ENCODE measurements around the gene CYP26C1. TPM values are rescaled to one million over a fixed set of nuclear protein-coding genes. Genes with fewer than 3 reads are reported as not detected.

CYP26C1 gene
- total and polyA plus RNA-seq, 2 of the 4 experiments (the other 2 are of a cell fraction), result 0.02 TPM; not detected in 1

GRCh38 chr10:93071177-93071472, 10.5 kb downstream of the CYP26C1 start:
- Histone ChIP-seq H3K27me3 (ENCODE audit: control insufficient read depth, insufficient read depth, low read length) (peaks cover 98% of the 10 kb centered on the region), H2AK9ac (replicated peaks; ENCODE audit: low read depth, low read length, poor library complexity) (no peak overlapping the region)
- CTCF ChIA-PET, result no interaction called here

More at GRCh38 chr10:93071177-93071472, 10.5 kb downstream of the CYP26C1 start:
- ATAC-seq (ENCODE audit: low read depth) (no peak), DNase-seq (no peak)
- no peak overlapping the region for H4K8ac ChIP-seq (ENCODE audit: low read depth in 2 of 2, low read length in 2 of 2)
- peaks cover 8% of the 10 kb centered on the region; the same call in 1 of the 2 replicates for H3K4me1 ChIP-seq (ENCODE audit: control insufficient read depth, insufficient read depth, low read length)
- H3K4ac ChIP-seq (ENCODE audit: low read depth, low read length), result no peak overlapping the region
- 33% methylated on average over 2 of the region's 7 CpGs; no CpG with 5 or more reads in 1 of the 2 experiments for WGBS, 2 experiments (ENCODE audit: extremely low coverage in 2 of 2, insufficient read length in 1 of 2)
- H4K91ac ChIP-seq (ENCODE audit: insufficient read depth, low read depth, low read length), result no peak overlapping the region
- no peak overlapping the region for H3K27ac ChIP-seq (ENCODE audit: insufficient read depth, low read length)
- in situ Hi-C loops (cut with MboI; ENCODE audit: low sequenced_read_pairs), result no loop called here
- no peak overlapping the region for H3K4me2 ChIP-seq (ENCODE audit: low read depth, low read length)
- no peak overlapping the region for H2BK120ac ChIP-seq (ENCODE audit: low read depth, low read length)
- POLR2A ChIA-PET (ENCODE audit: unreplicated experiment), result no interaction called here
- no peak overlapping the region for H3K56ac ChIP-seq (ENCODE audit: extremely low read depth, insufficient read depth, low read length)
- H3K14ac ChIP-seq (replicated peaks; ENCODE audit: low read depth, low read length), result no peak overlapping the region
- no peak overlapping the region for H4K5ac ChIP-seq (ENCODE audit: low read depth, low read length)
- H3K9me1 ChIP-seq (ENCODE audit: insufficient read depth, low read length), result no peaks in the 10 kb centered on the region
- intact Hi-C loops (cut with micrococcal nuclease), result loop anchor here (5.0 kb wide), 1 partner anchor 64 kb away; no protein-coding TSS in a partner anchor
- dilution Hi-C loops (cut with HindIII; ENCODE audit: low sequenced_read_pairs, unreplicated experiment), result no loop called here
- H3K9ac ChIP-seq (ENCODE audit: low read depth, low read length), result no peak overlapping the region
- H2BK5ac ChIP-seq (ENCODE audit: low read depth, low read length, poor library complexity, severe bottlenecking), result no peak overlapping the region
- H3K23ac ChIP-seq (ENCODE audit: low read depth, low read length), result no peak overlapping the region
- no peaks in the 10 kb centered on the region for H3K79me1 ChIP-seq (ENCODE audit: low read depth in 1 of 2, low read length in 2 of 2)
- H3K36me3 ChIP-seq (ENCODE audit: control insufficient read depth, insufficient read depth, low read length), result no peaks in the 10 kb centered on the region
- H2BK15ac ChIP-seq (ENCODE audit: low read depth, low read length), result no peak overlapping the region
- H2AFZ ChIP-seq (replicated peaks; ENCODE audit: low read length, poor library complexity), result no peak overlapping the region
- TF ChIP-seq BHLHE40 (IDR thresholded peaks at IDR 0.05; ENCODE audit: low read depth, low read length), result no peak
- TF ChIP-seq RCOR1 (IDR thresholded peaks at IDR 0.05; ENCODE audit: insufficient replicate concordance, low read length), result no peak
- TF ChIP-seq MXI1 (IDR thresholded peaks at IDR 0.05; ENCODE audit: borderline replicate concordance, low read depth, low read length), result no peak
- TF ChIP-seq MAZ (IDR thresholded peaks at IDR 0.05; ENCODE audit: borderline replicate concordance, low read depth, low read length), result no peak
- no peaks in the 10 kb centered on the region for H3K9me3 ChIP-seq (ENCODE audit: control insufficient read depth, insufficient read depth, low read length)
- H2BK20ac ChIP-seq (ENCODE audit: low read depth, low read length), result no peak overlapping the region
- BruUV-seq (replicated peaks), result no TSS peak
- no peak overlapping the region for H3K18ac ChIP-seq (ENCODE audit: low read depth, low read length)
- peaks cover 22% of the 10 kb centered on the region; the same call in 1 of the 2 replicates for H4K20me1 ChIP-seq (ENCODE audit: insufficient read depth, low read length)
- H3K4me3 ChIP-seq (ENCODE audit: insufficient read depth, low read depth, low read length), result no peak overlapping the region
- H2AK5ac ChIP-seq (ENCODE audit: low read depth, low read length), result no peak overlapping the region; the same call in 1 of the 2 replicates
